HepG2 (cell line): ENCODE results near the gene HTRA3. TPM values are rescaled to one million over a fixed set of nuclear protein-coding genes. Genes with fewer than 3 reads are reported as not detected.

Experiments used
- ATAC-seq: fragments of 200-7000 bp; cut with Tn5 transposase; 3 replicates; pipeline ENCODE4 v1.9.1; 2020; ENCODE audit warnings: mild to moderate bottlenecking, moderate library complexity
- BruUV-seq: library from RNA; stranded (reverse); fragments of 400-500 nt; replicated peaks from 2 replicates; lab custom pipeline; 2021; lab: Mats Ljungman, UMichigan
- CTCF ChIA-PET: fragments of 300-600 bp; formaldehyde crosslinking; extraction: SDS; loops from one replicate; lab custom pipeline; 2021; ENCODE audit warnings: low total read pairs, inconsistent platforms, low intra/inter-chr PET ratio; lab: Yijun Ruan, JAX
- POLR2A ChIA-PET: fragments of 350-600 bp; sonication (Branson Sonifier 250); formaldehyde crosslinking; loops from one replicate; lab custom pipeline; 2020; ENCODE audit warnings: antibody characterized with exemption, inconsistent platforms; lab: Yijun Ruan, JAX
- DNase-seq: peaks from one replicate; pipeline ENCODE4 v3.0.0-alpha.2; 2015; ENCODE audit warnings: low spot score
- FAIRE-seq: peaks from 3 replicates; lab custom pipeline; 2011; peaks lifted over from hg19 to GRCh38; lab: Jason Lieb, UNC
- H2AFZ ChIP-seq: one replicate; pipeline ENCODE4 v1.6.1; 2011; ENCODE audit warnings: low read length, inconsistent platforms
- H3K27ac ChIP-seq: fragments of 300-600 bp; 3 replicates; pipeline ENCODE4 v1.8.0; 2011; ENCODE audit warnings: mixed run types, mild to moderate bottlenecking, mixed read lengths, low read length, inconsistent platforms; ENCODE audit not compliant: insufficient read depth; ENCODE audit errors: extremely low read length
- H3K27me3 ChIP-seq, 2 experiments: fragments of 200-600 bp in 1 of 2; 2 replicates in 1 of 2; 3 replicates in 1 of 2; pipeline versions ENCODE4 v1.6.0 to v1.8.0; 2011; ENCODE audit warnings: low read length in 2 of 2, mild to moderate bottlenecking in 2 of 2, moderate library complexity in 2 of 2, inconsistent platforms in 1 of 2; ENCODE audit not compliant: insufficient read depth in 2 of 2, control insufficient read depth in 1 of 2
- H3K36me3 ChIP-seq, 2 experiments: fragments of 200-600 bp in 1 of 2; replicated peaks in 1 of 2; 2 replicates in 1 of 2; 3 replicates in 1 of 2; pipeline versions ENCODE4 v1.5.1 to v1.8.0; 2011; ENCODE audit warnings: low read length in 2 of 2, inconsistent platforms in 1 of 2; ENCODE audit not compliant: insufficient read depth in 2 of 2, control insufficient read depth in 1 of 2
- H3K4me1 ChIP-seq: 2 replicates; pipeline ENCODE4 v1.5.1; 2012; ENCODE audit warnings: low read length, inconsistent platforms; ENCODE audit not compliant: insufficient read depth
- H3K4me2 ChIP-seq: 2 replicates; pipeline ENCODE4 v1.6.0; 2011; ENCODE audit warnings: low read depth, low read length, inconsistent platforms
- H3K4me3 ChIP-seq, 3 experiments: fragments of 200-600 bp in 1 of 3; sonication (generic), shearing (Covaris generic) in 1 of 3; replicated peaks in 1 of 3; 2 replicates each; pipeline ENCODE4 v1.5.1; 2011 to 2016; ENCODE audit warnings: low read length in 3 of 3, inconsistent platforms in 2 of 3, low read depth in 2 of 3, mild to moderate bottlenecking in 2 of 3, control low read depth in 1 of 3, mixed read lengths in 1 of 3; ENCODE audit not compliant: insufficient read depth in 1 of 3
- H3K79me2 ChIP-seq: one replicate; pipeline ENCODE4 v1.6.1; 2011; ENCODE audit warnings: low read length, inconsistent platforms; ENCODE audit not compliant: insufficient read depth
- H3K9ac ChIP-seq: 2 replicates; pipeline ENCODE4 v1.6.0; 2011; ENCODE audit warnings: mild to moderate bottlenecking, low read depth, low read length, inconsistent platforms; ENCODE audit not compliant: insufficient read depth
- H3K9me3 ChIP-seq: 2 replicates; pipeline ENCODE4 v1.5.1; 2012; ENCODE audit warnings: mild to moderate bottlenecking, low read length
- H4K20me1 ChIP-seq: 2 replicates; pipeline ENCODE4 v1.6.0; 2011; ENCODE audit warnings: inconsistent platforms, mild to moderate bottlenecking, low read length, moderate library complexity; ENCODE audit not compliant: insufficient read depth
- CHD4 ChIP-seq: fragments of 200-600 bp; sonication (generic); IDR thresholded peaks from 2 replicates; pipeline ENCODE4 v1.7.0; 2017; ENCODE audit warnings: mild to moderate bottlenecking, low read length, borderline replicate concordance
- FOXK2 ChIP-seq: fragments of 450-650 bp; IDR thresholded peaks from 2 replicates; pipeline ENCODE4 v1.6.1; 2016
- MEIS1 ChIP-seq: sonication (generic); formaldehyde crosslinking; IDR thresholded peaks from 2 replicates; pipeline ENCODE4 v1.9.0; 2021; ENCODE audit warnings: mild to moderate bottlenecking, missing genetic modification reagents, moderate library complexity, borderline replicate concordance
- PAXIP1 ChIP-seq: sonication (generic); formaldehyde crosslinking; conservative IDR thresholded peaks from 2 replicates; pipeline ENCODE4 v1.4.0; 2020; ENCODE audit warnings: mild to moderate bottlenecking, missing genetic modification reagents, moderate library complexity
- SMARCC2 ChIP-seq: fragments of 450-650 bp; IDR thresholded peaks from 2 replicates; pipeline ENCODE4 v1.6.1; 2017; ENCODE audit warnings: antibody characterized with exemption, mild to moderate bottlenecking
- SSRP1 ChIP-seq: IDR thresholded peaks from 2 replicates; pipeline ENCODE4 v1.6.1; 2016; ENCODE audit warnings: control low read depth
- ZFP90 ChIP-seq: sonication (generic); formaldehyde crosslinking; IDR thresholded peaks from 2 replicates; pipeline ENCODE4 v1.8.0; 2022; ENCODE audit warnings: missing genetic modification reagents, mild to moderate bottlenecking, inconsistent platforms, borderline replicate concordance
- ZKSCAN1 ChIP-seq: fragments of 150-350 bp; IDR thresholded peaks from 2 replicates; pipeline ENCODE4 v1.6.1; 2014; ENCODE audit warnings: low read length
- ZNF230 ChIP-seq: sonication (generic); formaldehyde crosslinking; IDR thresholded peaks from 2 replicates; pipeline ENCODE4 v1.4.0; 2020; ENCODE audit warnings: mild to moderate bottlenecking, missing genetic modification reagents
- ZNF235 ChIP-seq: sonication (generic); formaldehyde crosslinking; IDR thresholded peaks from 2 replicates; pipeline ENCODE4 v1.8.1; 2023; ENCODE audit warnings: mild to moderate bottlenecking, missing genetic modification reagents, borderline replicate concordance
- ZNF274 ChIP-seq: sonication (generic); formaldehyde crosslinking; IDR thresholded peaks from 2 replicates; pipeline ENCODE4 v1.5.1; 2020; ENCODE audit warnings: mild to moderate bottlenecking, missing genetic modification reagents
- ZNF432 ChIP-seq: sonication (generic); formaldehyde crosslinking; IDR thresholded peaks from 2 replicates; pipeline ENCODE4 v1.5.0; 2020; ENCODE audit warnings: missing genetic modification reagents, mild to moderate bottlenecking, borderline replicate concordance
- ZNF558 ChIP-seq: sonication (generic); formaldehyde crosslinking; IDR thresholded peaks from 2 replicates; pipeline ENCODE4 v1.9.0; 2022; ENCODE audit warnings: mild to moderate bottlenecking, missing genetic modification reagents, borderline replicate concordance
- ZNF644 ChIP-seq: IDR thresholded peaks from 2 replicates; pipeline ENCODE4 v1.6.1; 2016; ENCODE audit warnings: low read depth
- ZSCAN30 ChIP-seq: sonication (generic); formaldehyde crosslinking; IDR thresholded peaks from 2 replicates; pipeline ENCODE4 v1.5.0; 2020; ENCODE audit warnings: mild to moderate bottlenecking, missing genetic modification reagents
- WGBS: methylation state at CpG from one replicate; pipeline ENCODE4 v1.1.6; 2017; ENCODE audit warnings: low lambda C conversion rate; 5-methylcytosine and 5-hydroxymethylcytosine counted together
- in situ Hi-C: cut with HindIII; loops from 2 replicates; pipeline ENCODE4 v1.10.0; 2017; ENCODE audit warnings: low pct_unique_long_range_greater_than_20kb; ENCODE audit not compliant: extremely low pct_ligation_motif_present
- intact Hi-C: fragments of 100-400 bp; cut with micrococcal nuclease; formaldehyde crosslinking; loops from one replicate; pipeline ENCODE4 v1.10.0; 2022; ENCODE audit not compliant: unreplicated experiment
- polyA plus RNA-seq, 8 experiments: library from polyadenylated mRNA; depleted of rRNA in 3 of 8; stranded (reverse) in 7 of 8; unstranded in 1 of 8; fragments of >200 nt; fragmentation: Illumina TruSeq in 4 of 8; extraction: Trizol in 4 of 8; gene quantifications; 2 replicates each; pipeline versions ENCODE4 v1.2.1 to v1.2.3, GENCODE V29; 2011 to 2016; ENCODE audit warnings: low read depth in 4 of 8, missing spikeins in 1 of 8, mixed read lengths in 1 of 8; ENCODE audit not compliant: insufficient read depth in 1 of 8
- total RNA-seq, 5 experiments: library from RNA; depleted of rRNA; stranded (reverse); fragments of >200 nt; fragmentation: Illumina TruSeq; extraction: Trizol; gene quantifications; 2 replicates each; pipeline ENCODE4 v1.2.3, GENCODE V29; 2016; ENCODE audit warnings: low read depth in 1 of 5
- TF ChIP-seq, protein P1 (sequence below): sonication (generic); formaldehyde crosslinking; conservative IDR thresholded peaks from 2 replicates; pipeline ENCODE4 v1.8.0; 2022; ENCODE audit warnings: low read depth, missing genetic modification reagents

The HTRA3 gene
- total and polyA plus RNA-seq, 2 of the 13 experiments (the other 11 are each of a cell fraction or from before 2014, with no cell fraction given), result 0.17 TPM; not detected in 1

DNA sequence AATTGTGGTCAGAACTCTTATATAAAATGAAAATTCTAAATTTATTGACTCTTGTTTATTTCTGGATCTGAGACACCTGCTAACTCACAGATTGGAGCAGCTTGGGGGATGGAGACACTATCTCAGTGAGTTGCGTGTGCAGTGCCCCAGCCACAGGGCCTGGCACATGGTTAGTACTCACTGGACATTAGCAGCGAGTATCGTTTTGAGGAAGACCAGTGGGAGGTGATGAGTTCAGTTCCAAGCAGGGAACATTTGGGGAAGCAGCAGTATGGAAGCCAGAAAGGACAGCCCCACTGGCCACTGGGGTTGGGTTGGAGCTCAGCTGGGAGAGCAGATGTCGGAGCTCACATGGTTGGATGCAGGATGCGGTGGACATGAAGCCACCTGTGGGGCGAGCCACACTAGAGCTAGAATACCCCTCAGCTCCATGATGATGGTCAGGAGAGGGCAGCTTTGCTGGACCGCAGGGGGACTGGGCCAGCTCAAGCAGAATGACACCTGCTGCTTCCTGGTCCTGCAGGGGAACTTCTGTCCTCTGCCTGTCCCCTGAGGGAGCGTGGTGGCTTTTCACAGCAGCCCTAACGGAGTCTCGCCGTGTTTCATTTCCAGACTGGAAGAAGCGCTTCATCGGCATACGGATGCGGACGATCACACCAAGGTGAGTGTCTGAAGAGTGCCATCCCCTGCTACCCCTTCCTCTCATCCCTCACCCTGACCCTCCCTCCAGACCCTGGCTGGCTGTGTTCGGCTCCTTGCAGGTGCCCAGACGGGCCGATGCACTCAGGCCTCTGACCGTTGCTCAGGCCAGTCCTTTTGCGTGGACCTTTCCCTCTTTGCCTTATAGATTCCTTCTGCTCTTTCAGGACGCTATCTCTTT is 32.5 kb downstream of the HTRA3 start (continued):
- TF ChIP-seq ZSCAN30 (CRISPR knock-in tag) (no peak), MEIS1 (CRISPR knock-in tag) (no peak), ZFP90 (CRISPR knock-in tag) (no peak), ZNF235 (no peak)

GRCh38 chr4:8303081-8303480 is 33.5 kb downstream of the HTRA3 start:
- Histone ChIP-seq H2AFZ (no peak overlapping the region), H3K27me3 (peaks cover 2 to 22% of the 10 kb centered on the region in 2 experiments; a peak in 2 of 5 replicates), H3K9me3 (no peaks in the 10 kb centered on the region), H3K4me1 (peaks cover 14% of the 10 kb centered on the region), H3K4me2 (no peak overlapping the region), H3K36me3 (no peaks in the 10 kb centered on the region), H3K9ac (no peak overlapping the region), H3K27ac (no peak overlapping the region), H3K4me3 (no peak overlapping the region), H4K20me1 (no peaks in the 10 kb centered on the region), H3K79me2 (no peaks in the 10 kb centered on the region)
- no TSS peak for BruUV-seq
- WGBS, result 48% methylated on average over 4 of the region's 4 CpGs
- TF ChIP-seq SSRP1 (CRISPR knock-in tag) (no peak), ZKSCAN1 (no peak), ZNF432 (no peak), SMARCC2 (no peak), PAXIP1 (CRISPR knock-in tag) (no peak), ZNF230 (CRISPR knock-in tag) (no peak), ZSCAN30 (CRISPR knock-in tag) (no peak), ZNF558 (CRISPR knock-in tag) (no peak), FOXK2 (no peak), ZNF274 (no peak), CHD4 (no peak), ZNF644 (CRISPR knock-in tag) (no peak)
- TF ChIP-seq, protein P1, sequence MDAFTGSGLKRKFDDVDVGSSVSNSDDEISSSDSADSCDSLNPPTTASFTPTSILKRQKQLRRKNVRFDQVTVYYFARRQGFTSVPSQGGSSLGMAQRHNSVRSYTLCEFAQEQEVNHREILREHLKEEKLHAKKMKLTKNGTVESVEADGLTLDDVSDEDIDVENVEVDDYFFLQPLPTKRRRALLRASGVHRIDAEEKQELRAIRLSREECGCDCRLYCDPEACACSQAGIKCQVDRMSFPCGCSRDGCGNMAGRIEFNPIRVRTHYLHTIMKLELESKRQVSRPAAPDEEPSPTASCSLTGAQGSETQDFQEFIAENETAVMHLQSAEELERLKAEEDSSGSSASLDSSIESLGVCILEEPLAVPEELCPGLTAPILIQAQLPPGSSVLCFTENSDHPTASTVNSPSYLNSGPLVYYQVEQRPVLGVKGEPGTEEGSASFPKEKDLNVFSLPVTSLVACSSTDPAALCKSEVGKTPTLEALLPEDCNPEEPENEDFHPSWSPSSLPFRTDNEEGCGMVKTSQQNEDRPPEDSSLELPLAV (CRISPR knock-in tag), result no peak
- DNase-seq (no peak), FAIRE-seq (no peak), ATAC-seq (no peak)
- in situ Hi-C loops (no loop called here), intact Hi-C loops (no loop called here)
- POLR2A ChIA-PET, result no interaction called here
- CTCF ChIA-PET, result no interaction called here
